NCI-H1092 (cell line): Measurements from ENCODE around the gene TXNDC5.
"Not testable (repeated sequence)": the region's sequence is repeated elsewhere in the genome, so short reads cannot be mapped to it uniquely, and the experiment has no call there.

Experiments
- DNase-seq: peaks from one replicate; lab custom pipeline; 2025; lab: John Stamatoyannopoulos, UW

Gene TXNDC5

DNA sequence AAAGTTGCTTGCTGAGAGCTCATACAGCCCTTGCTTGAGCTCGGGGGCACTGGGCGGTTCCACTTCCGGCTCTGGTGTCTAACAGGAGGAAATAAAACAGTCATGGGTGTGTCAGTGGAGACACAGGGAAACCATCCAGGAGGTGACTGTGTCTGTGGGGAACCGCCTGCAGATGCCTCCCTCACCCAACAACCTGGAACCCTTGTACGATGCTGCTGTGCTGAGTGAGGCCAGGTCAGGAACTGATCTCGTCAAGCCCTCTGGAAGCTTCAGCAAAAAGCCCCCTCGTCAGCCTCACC, 15.5 kb downstream of the TXNDC5 start:
- DNase-seq = no peak

DNA sequence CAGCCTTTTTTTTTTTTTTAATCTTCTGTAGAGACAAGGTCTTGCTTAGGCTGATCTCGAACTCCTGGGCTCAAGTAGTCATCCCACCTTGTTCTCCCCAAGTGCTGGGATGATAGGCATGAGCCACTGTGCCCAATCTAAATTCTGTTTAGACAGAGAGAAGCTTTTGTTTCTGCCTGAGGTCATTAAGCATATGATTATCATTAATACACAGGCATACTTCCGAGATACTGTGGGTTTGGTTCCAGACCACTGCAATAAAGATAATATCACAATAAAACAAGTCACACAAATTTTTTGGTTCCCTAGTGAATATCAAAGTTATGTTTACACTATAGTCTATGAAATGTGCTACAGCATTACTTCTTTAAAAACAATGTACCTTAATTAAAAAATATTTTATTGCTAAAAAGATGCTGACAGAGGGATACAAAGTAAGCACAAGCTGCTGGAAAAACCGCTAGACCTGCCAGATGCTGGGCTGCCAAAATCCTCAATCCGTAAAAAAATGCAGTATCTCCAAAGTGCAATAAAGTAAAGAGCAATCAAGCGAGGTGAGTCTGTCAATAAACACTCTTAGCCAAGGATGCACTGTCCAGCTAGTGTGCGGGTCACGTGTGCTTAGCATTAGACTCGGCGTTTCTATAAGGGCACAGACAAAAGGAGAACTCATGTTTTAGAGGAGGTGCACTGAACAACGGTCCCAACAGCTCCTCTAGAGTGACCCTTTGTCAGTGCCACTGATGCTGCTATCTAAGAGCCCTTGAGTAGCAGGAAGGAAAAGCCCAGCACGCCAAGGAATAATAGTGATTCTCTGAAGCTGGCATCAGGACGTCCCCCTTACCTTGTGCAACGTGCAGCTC, 16.1 kb downstream of the TXNDC5 start:
- DNase-seq = no peak

- no peak for DNase-seq
These were observed 17.2 kb downstream of the TXNDC5 start for GRCh38 chr6:7893342-7893741.

DNA sequence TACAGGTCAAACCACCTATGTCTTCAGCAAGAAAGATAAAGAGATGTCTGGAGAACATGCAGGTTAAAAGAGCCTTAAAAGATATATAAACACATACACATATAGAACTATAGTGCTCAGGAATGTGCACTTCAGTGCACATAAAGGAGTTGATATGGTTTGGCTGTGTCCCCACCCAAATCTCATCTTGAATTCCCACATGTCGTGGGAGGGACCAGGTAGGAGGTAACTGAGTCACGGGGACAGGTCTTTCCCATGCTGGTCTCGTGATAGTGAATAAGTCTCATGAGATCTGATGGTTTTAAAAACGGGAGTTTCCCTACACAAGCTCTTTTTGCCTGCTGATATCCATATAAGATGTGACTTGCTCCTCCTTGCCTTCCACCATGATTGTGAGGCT, 18.2 kb downstream of the TXNDC5 start:
- DNase-seq = not testable (repeated sequence)

DNA sequence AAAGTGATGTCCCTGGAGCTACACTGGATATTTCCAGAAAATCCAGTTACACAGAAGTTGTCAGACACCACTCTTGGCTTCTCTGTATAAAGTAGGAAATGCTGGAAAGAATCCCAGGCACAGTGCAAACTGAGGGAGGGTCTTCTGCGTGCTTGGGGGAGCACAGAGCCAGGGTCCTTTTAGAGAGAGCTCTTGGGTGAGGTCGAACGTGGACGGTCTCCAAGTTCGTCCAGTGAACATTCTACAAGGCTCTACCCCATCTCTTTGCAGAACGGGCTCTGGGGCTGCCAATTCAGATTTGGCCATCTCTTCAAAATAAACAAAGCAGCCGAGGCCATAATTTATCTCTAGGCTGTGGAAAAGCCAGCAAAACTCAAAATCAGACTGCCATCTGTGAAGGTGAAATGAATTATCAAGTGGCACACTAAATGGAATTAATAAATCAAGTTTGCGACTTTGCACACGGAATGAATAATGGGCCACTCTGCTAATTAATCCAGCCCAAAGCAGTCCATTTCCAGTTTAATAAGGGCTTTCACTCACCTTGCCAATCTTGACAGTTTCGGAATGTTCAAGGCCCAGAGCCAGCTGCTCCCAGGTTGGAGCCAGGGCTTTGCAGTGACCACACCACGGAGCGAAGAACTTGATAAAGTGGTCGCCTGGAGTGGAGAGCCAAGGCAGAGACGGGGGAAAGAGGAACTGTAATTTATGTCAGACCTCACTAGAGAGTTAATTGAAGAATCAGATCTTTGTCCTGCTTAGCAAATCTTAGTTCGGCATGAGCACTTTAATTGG, 19.3 kb downstream of the TXNDC5 start:
- no peak for DNase-seq

- no peak for DNase-seq
These were observed 21.8 kb downstream of the TXNDC5 start for GRCh38 chr6:7888587-7889357.

GRCh38 chr6:7887278-7887991, 23.2 kb downstream of the TXNDC5 start:
- no peak for DNase-seq

DNA sequence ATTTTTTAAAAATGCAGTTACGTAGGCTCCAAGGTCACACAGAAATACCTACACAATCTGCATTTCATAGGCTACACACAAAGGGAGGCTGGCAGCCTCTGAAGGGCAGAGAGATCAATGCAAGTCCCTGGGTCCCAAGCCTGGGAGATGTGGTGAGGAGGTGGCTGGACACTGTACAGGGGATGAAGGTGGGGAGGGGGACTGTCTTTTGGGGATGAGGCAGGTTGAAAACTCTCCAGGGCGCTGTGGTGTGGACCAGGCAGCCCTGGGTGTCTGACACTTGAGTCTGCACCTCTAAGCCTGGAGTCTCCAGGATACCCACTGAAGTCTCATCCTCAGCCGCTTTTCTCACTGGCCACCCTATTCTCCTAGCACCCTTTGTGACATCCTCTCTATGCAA, 24.5 kb downstream of the TXNDC5 start:
- DNase-seq = no peak

DNA sequence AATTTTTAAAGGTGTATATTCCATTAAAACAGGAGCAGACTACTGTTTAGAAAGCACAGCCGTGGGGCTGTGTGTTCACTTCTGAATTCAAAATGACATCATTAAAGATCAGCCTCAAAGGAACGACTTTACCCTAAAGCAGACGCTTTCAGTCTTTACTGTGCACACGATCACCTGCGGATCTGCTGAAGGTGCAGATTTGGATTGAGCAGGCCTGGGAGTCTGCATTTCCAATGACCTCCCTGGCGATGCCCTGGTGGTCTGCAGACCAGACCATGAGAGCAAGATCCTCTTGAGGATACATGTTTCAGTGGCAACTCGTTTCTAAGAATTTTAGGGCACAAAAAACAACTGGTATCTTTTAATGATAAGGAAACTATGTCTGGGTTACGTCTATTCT, 27.2 kb downstream of the TXNDC5 start:
- DNase-seq = no peak

GRCh38 chr6:7882505-7883257, 27.9 kb downstream of the TXNDC5 start:
- no peak for DNase-seq

DNA sequence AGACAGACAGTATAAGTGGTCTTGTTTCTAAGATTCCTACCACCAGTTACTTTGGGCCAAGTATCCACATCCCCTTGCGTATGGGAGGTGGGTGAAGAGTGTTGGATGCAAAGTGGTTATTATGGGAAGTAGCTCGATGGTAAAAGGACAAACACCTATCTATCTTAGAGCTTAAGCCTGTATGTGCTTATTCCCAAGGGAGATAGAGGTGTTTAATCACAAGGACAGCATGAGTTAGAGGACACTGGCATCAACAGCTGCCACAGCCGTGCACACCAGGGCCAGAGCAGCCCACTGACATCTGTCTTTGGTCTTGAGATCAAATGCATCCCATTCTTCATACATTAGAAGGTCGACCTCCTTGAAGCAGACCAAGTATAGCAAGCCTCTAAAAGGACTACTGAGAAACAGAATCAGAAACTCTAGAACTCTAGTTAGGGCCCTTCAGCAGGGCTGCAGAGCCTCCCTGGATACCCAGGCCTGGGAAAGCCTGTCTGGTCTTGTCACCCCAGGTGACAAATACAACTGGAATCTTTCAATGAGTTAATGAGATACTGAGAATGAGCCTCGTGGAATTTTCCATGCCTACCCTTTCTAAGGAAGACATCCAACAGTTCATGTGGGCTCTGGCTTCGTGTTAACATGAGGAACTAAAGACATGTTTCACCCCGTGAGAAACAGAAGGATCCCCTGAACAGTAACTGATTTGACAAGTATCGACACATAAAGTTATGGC, 28.7 kb downstream of the TXNDC5 start:
- DNase-seq = no peak

DNA sequence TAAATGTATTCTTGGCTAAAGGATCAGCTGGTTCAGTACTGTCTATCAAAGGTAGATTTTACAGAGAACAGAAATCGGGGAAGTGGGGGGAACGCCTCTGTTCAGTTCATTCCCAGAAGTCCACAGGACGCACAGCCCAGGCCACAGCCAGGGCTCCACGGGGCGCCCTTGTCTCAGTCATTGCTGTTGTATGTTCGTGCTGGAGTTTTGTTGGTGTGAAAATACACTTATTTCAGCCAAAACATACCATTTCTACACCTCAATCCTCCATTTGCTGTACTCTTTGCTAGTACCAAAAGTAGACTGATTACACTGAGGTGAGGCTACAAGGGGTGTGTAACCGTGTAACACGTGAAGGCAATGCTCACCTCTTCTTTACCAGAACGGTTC, 29.9 kb downstream of the TXNDC5 start:
- no peak for DNase-seq

DNA sequence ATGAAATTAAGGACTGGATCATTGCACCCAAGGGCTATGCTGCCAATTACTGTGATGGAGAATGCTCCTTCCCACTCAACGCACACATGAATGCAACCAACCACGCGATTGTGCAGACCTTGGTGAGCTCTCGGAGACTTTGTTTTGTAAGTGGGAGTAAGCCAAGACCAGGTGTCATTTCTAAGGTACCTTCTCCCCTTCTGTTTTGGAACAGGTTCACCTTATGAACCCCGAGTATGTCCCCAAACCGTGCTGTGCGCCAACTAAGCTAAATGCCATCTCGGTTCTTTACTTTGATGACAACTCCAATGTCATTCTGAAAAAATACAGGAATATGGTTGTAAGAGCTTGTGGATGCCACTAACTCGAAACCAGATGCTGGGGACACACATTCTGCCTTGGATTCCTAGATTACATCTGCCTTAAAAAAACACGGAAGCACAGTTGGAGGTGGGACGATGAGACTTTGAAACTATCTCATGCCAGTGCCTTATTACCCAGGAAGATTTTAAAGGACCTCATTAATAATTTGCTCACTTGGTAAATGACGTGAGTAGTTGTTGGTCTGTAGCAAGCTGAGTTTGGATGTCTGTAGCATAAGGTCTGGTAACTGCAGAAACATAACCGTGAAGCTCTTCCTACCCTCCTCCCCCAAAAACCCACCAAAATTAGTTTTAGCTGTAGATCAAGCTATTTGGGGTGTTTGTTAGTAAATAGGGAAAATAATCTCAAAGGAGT, 30.4 kb downstream of the TXNDC5 start:
- no peak for DNase-seq

- DNase-seq = no peak
These were observed 31.0 kb downstream of the TXNDC5 start for GRCh38 chr6:7879579-7879978.

DNA sequence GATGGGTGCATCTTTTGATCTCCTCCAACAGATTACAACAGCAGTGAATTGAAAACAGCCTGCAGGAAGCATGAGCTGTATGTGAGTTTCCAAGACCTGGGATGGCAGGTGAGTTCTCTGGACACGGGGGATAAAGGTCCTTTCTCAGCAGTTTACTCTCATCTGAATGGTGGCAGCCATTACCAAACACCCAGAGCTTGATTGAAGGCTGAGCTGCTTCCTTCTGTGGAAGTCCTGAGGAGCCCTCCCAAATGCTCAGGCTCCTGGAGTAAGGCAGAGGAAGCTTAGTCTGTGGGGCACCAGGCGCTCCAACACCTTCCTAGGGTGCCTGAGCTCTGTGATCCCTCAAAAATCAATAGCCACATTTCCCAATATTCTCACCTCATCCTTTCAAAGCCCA, 31.5 kb downstream of the TXNDC5 start:
- DNase-seq = no peak

DNA sequence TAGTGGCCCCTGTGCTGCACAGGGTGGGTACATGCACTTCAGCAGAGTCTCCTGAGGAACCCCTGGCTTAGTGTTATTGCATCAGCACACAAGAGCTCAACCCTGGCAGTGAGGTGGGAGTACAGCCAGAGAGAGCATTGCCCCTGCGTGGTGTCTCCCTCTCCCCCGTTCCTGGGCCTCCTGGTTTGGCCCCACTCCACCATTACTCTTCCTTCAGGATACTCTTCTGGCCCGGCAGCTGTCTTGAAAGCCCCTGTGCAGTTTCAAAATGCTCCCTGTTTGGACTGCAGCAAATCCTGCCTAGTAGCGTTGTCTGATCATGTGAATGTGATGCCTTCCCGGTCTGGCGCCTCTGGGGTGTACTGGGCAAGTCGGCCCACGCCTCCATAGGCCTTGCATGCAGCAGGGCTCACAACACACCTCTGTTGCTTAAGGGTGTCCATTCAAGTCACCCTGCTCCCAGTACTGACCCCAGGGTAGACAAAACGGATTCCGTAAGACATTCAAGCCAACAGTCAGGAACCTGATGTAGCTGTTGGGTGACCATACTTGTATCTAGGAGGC, 32.1 kb downstream of the TXNDC5 start:
- no peak for DNase-seq

- no peak for DNase-seq
These were observed 41.7 kb downstream of the TXNDC5 start for GRCh38 chr6:7868926-7869325.

DNA sequence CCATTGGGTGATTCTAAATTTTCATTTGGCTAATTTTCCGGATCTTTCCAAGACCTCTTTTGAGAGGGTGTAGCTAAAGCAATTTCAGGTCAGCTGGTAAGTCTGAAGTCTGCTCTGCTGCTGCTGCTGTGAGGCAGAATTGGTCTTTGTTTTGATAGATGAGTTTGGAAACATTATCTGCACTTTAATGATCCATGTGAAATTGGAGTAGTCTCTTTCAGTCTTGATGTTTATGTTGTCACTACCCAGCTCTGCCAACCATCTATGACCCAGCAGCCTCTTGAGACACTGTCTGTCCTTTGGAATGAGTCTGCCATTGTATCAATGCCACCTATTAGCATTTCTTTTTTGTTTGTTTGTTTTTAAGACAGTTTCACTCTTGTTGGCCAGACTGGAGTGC, 44.1 kb downstream of the TXNDC5 start:
- no peak for DNase-seq

DNA sequence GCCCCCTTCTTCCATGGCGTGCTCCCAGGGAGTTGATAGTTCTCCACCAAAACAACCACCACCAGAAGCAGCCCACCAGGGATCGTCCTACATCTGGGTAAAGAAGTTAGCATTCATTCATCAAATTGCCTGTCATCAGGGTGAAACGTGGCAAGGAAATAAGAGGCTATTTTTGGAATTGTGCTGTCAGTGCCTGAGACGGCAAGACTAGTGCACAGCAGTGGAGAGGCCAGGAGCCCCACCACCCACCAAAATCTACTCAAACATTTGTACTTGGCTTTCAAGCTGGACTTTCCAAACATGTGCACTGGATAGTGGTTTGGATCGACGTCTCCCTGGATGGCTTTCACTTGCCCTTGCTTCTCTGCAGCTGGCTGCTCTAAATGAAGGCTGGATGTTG, 44.8 kb downstream of the TXNDC5 start:
- no peak for DNase-seq

GRCh38 chr6:7859591-7859990, 51.0 kb downstream of the TXNDC5 start:
- no peak for DNase-seq
